CD4-positive, alpha-beta memory T cell (primary cell): Measurements from ENCODE around the gene ACTR8. TPM values are rescaled to one million over a fixed set of nuclear protein-coding genes. Genes with fewer than 3 reads are reported as not detected.

Experiments
- CTCF ChIA-PET: fragments of 350-600 bp; sonication (Branson Sonifier 250); formaldehyde crosslinking; loops from one replicate; lab custom pipeline; 2021; ENCODE audit warnings: inconsistent platforms; ENCODE audit not compliant: partially characterized antibody; lab: Charles Lee
- POLR2A ChIA-PET: fragments of 350-600 bp; sonication (Branson Sonifier 250); formaldehyde crosslinking; loops from one replicate; lab custom pipeline; 2021; ENCODE audit not compliant: partially characterized antibody; lab: Charles Lee
- DNase-seq, 5 donors: peaks; one replicate each; pipeline versions ENCODE4 v3.0.0 to v3.0.0-alpha.2; 2020 to 2022; ENCODE audit warnings: mixed read lengths in 1 of 5
- H3K27ac ChIP-seq: one replicate; pipeline ENCODE4 v1.7.0; 2013; ENCODE audit warnings: low read depth, low read length
- H3K27me3 ChIP-seq: 2 replicates; pipeline ENCODE4 v1.7.0; 2013; ENCODE audit warnings: mild to moderate bottlenecking, low read length, moderate library complexity; ENCODE audit not compliant: insufficient read depth
- H3K36me3 ChIP-seq: 2 replicates; pipeline ENCODE4 v1.7.0; 2013; ENCODE audit warnings: mild to moderate bottlenecking, low read length, moderate library complexity; ENCODE audit not compliant: insufficient read depth
- H3K4me1 ChIP-seq: 2 replicates; pipeline ENCODE4 v1.7.0; 2013; ENCODE audit warnings: mild to moderate bottlenecking, low read length, moderate library complexity; ENCODE audit not compliant: insufficient read depth
- H3K4me3 ChIP-seq, 2 donors: one replicate each; pipeline ENCODE4 v1.7.0; 2013; ENCODE audit warnings: low read length in 2 of 2, mild to moderate bottlenecking in 1 of 2
- H3K9me3 ChIP-seq, 2 donors: one replicate each; pipeline ENCODE4 v1.7.0; 2013; ENCODE audit warnings: low read length in 2 of 2, control low read depth in 1 of 2; ENCODE audit not compliant: control insufficient read depth in 1 of 2
- H3K27ac Mint-ChIP-seq, 7 donors: one replicate each; pipeline ENCODE4 v1.8.0; 2020 to 2021; ENCODE audit warnings: mixed read lengths in 7 of 7, mild to moderate bottlenecking in 6 of 7, inconsistent platforms in 3 of 7, moderate library complexity in 3 of 7
- H3K27me3 Mint-ChIP-seq, 2 donors: one replicate each; pipeline ENCODE4 v1.8.0; 2020 to 2021; ENCODE audit warnings: mixed read lengths in 2 of 2
- H3K36me3 Mint-ChIP-seq, 2 donors: one replicate each; pipeline ENCODE4 v1.8.0; 2020 to 2021; ENCODE audit warnings: mixed read lengths in 2 of 2, inconsistent platforms in 1 of 2, mild to moderate bottlenecking in 1 of 2
- H3K4me1 Mint-ChIP-seq, 4 donors: one replicate each; pipeline ENCODE4 v1.8.0; 2020 to 2021; ENCODE audit warnings: mixed read lengths in 4 of 4, mild to moderate bottlenecking in 1 of 4
- H3K4me3 Mint-ChIP-seq, 8 donors: one replicate each; pipeline ENCODE4 v1.8.0; 2020 to 2021; ENCODE audit warnings: mixed read lengths in 8 of 8, mild to moderate bottlenecking in 7 of 8, moderate library complexity in 6 of 8, inconsistent platforms in 3 of 8
- H3K9me3 Mint-ChIP-seq, 8 donors: one replicate each; pipeline ENCODE4 v1.8.0; 2020 to 2021; ENCODE audit warnings: mixed read lengths in 8 of 8, mild to moderate bottlenecking in 5 of 8, inconsistent platforms in 3 of 8, moderate library complexity in 1 of 8
- intact Hi-C: fragments of 100-400 bp; cut with micrococcal nuclease; formaldehyde crosslinking; loops from one replicate; pipeline ENCODE4 v1.15.1; 2023
- polyA plus RNA-seq, 2 donors: library from polyadenylated mRNA; unstranded; fragments of 300-500 nt; fragmentation: Illumina TruSeq; gene quantifications; one replicate each; pipeline ENCODE4 v1.2.3, GENCODE V29; 2021
- total RNA-seq, 2 experiments: library from RNA; stranded (reverse); gene quantifications; one replicate each; pipeline ENCODE4 v1.2.3, GENCODE V29; 2021

ACTR8 gene
- total and polyA plus RNA-seq, 4 experiments from 2014 or later, result 13.1 to 38.1 (median 31.2) TPM

- H3K36me3 ChIP-seq, result no peaks in the 10 kb centered on the region
- no peak overlapping the region for H3K4me3 Mint-ChIP-seq
- peaks cover 0 to 9% (median 5%) of the 10 kb centered on the region in 8 donors for H3K9me3 Mint-ChIP-seq
- intact Hi-C loops, result no loop called here
- H3K27me3 ChIP-seq, result no peaks in the 10 kb centered on the region
- CTCF ChIA-PET, result no interaction called here
- DNase-seq, result no peak
- H3K9me3 ChIP-seq, result no peaks in the 10 kb centered on the region
- no peaks in the 10 kb centered on the region for H3K4me1 Mint-ChIP-seq
- POLR2A ChIA-PET, result no interaction called here
- no peak overlapping the region for H3K27ac Mint-ChIP-seq
- H3K27me3 Mint-ChIP-seq, result peaks cover 10 to 27% of the 10 kb centered on the region in 2 donors
- no peaks in the 10 kb centered on the region for H3K4me1 ChIP-seq
- no peaks in the 10 kb centered on the region for H3K36me3 Mint-ChIP-seq
- no peak overlapping the region for H3K27ac ChIP-seq
- H3K4me3 ChIP-seq, result no peak overlapping the region
Measured at GRCh38 chr3:53902067-53902466, 20.1 kb upstream of the ACTR8 start.

GRCh38 chr3:53900666-53901331 is 18.8 kb upstream of the ACTR8 start:
- CTCF ChIA-PET, result no interaction called here
- Histone ChIP-seq H3K4me3 (no peak overlapping the region), H3K36me3 (no peaks in the 10 kb centered on the region), H3K27me3 (peaks cover 6% of the 10 kb centered on the region), H3K27ac (no peak overlapping the region), H3K4me1 (no peaks in the 10 kb centered on the region), H3K9me3 (no peaks in the 10 kb centered on the region)
- POLR2A ChIA-PET, result interaction anchor here (0.7 kb wide), 1 partner anchor 9 kb away, joined by 3 read pairs; the partner anchor contains the start of gene SELENOK
- Mint-ChIP-seq H3K4me1 (no peaks in the 10 kb centered on the region), H3K9me3 (peaks cover 0 to 7% (median under 1%) of the 10 kb centered on the region in 8 donors), H3K36me3 (no peaks in the 10 kb centered on the region), H3K27ac (peak overlapping the region in 1 of 7 donors; percentile 25), H3K27me3 (peaks cover 11 to 21% of the 10 kb centered on the region in 2 donors), H3K4me3 (no peak overlapping the region)
- no peak for DNase-seq
- intact Hi-C loops, result no loop called here

- Mint-ChIP-seq H3K27ac (peak overlapping the region in 1 of 7 donors; percentile 22), H3K4me3 (no peak overlapping the region), H3K9me3 (peaks cover 0 to 1% (median 0%) of the 10 kb centered on the region in 8 donors), H3K27me3 (peaks cover 11 to 19% of the 10 kb centered on the region in 2 donors), H3K4me1 (no peaks in the 10 kb centered on the region), H3K36me3 (no peaks in the 10 kb centered on the region)
- Histone ChIP-seq H3K27me3 (peaks cover 6% of the 10 kb centered on the region), H3K27ac (no peak overlapping the region), H3K4me1 (no peaks in the 10 kb centered on the region), H3K9me3 (no peaks in the 10 kb centered on the region), H3K36me3 (no peaks in the 10 kb centered on the region), H3K4me3 (no peak overlapping the region)
- no peak for DNase-seq
- intact Hi-C loops, result no loop called here
- ChIA-PET CTCF (no interaction called here), POLR2A (interaction anchor here (0.7 kb wide), 1 partner anchor 8 kb away, joined by 3 read pairs; the partner anchor contains the start of gene SELENOK)
Measured at GRCh38 chr3:53899750-53900149, 17.8 kb upstream of the ACTR8 start.

- Histone ChIP-seq H3K4me1 (peaks cover 43% of the 10 kb centered on the region), H3K36me3 (peaks cover 5% of the 10 kb centered on the region), H3K4me3 (peak overlapping the region in 1 of 2 donors; percentile 96), H3K9me3 (no peaks in the 10 kb centered on the region), H3K27ac (peak overlapping the region; percentile 99), H3K27me3 (peaks cover 6% of the 10 kb centered on the region)
- H3K4me3 Mint-ChIP-seq, result peak overlapping the region; percentile 94 to 98 (median 97)
- peaks cover 2 to 3% of the 10 kb centered on the region in 2 donors for H3K27me3 Mint-ChIP-seq
- no peaks in the 10 kb centered on the region for H3K9me3 Mint-ChIP-seq
- H3K4me1 Mint-ChIP-seq, result peaks cover 30 to 59% (median 43%) of the 10 kb centered on the region in 4 donors
- peaks cover 12 to 31% of the 10 kb centered on the region in 2 donors for H3K36me3 Mint-ChIP-seq
- DNase-seq, result no peak
- CTCF ChIA-PET, result interaction anchor here (0.9 kb wide), 1 partner anchor 11 kb away, joined by 3 read pairs; no protein-coding TSS in a partner anchor
- peak overlapping the region; percentile 96 to 99 (median 99) for H3K27ac Mint-ChIP-seq
- intact Hi-C loops, result loop anchor here (1.0 kb wide), 1 partner anchor 545 kb away; the partner anchor contains the start of gene DCP1A
- POLR2A ChIA-PET, result interaction anchor here (1.1 to 3.0 kb wide), 5 partner anchors 8 to 547 kb away, joined by 3 to 63 read pairs (median 5); partner anchors contain the start of genes ACTR8 and DCP1A
Measured at GRCh38 chr3:53892286-53892637, 10.3 kb upstream of the ACTR8 start.

- ChIA-PET POLR2A (interaction anchor here (0.6 to 3.0 kb wide), 6 partner anchors 9 to 602 kb away, joined by 3 to 63 read pairs (median 5); partner anchors contain the start of genes ACTR8 and DCP1A), CTCF (interaction anchor here (0.9 to 1.0 kb wide), 2 partner anchors 10 to 11 kb away, joined by 3 to 4 read pairs; partner anchors contain the start of gene ACTR8)
- intact Hi-C loops, result loop anchor here (1.0 kb wide), 2 partner anchors 9 to 544 kb away; partner anchors contain the start of genes ACTR8 and DCP1A
- Mint-ChIP-seq H3K4me1 (peaks cover 33 to 61% (median 48%) of the 10 kb centered on the region in 4 donors), H3K36me3 (peaks cover 17 to 35% of the 10 kb centered on the region in 2 donors), H3K27ac (peak within 1 kb of the TSS; percentile 96 to 99 (median 99)), H3K27me3 (no peaks in the 10 kb centered on the region), H3K4me3 (peak within 1 kb of the TSS; percentile 94 to 98 (median 97)), H3K9me3 (no peaks in the 10 kb centered on the region)
- Histone ChIP-seq H3K27me3 (peaks cover 6% of the 10 kb centered on the region), H3K36me3 (peaks cover 5% of the 10 kb centered on the region), H3K27ac (peak within 1 kb of the TSS; percentile 99), H3K9me3 (no peaks in the 10 kb centered on the region), H3K4me1 (peaks cover 47% of the 10 kb centered on the region), H3K4me3 (peak within 1 kb of the TSS; percentile 93 to 96)
- DNase-seq, result peak; percentile 95 to 99 (median 98)
Measured at GRCh38 chr3:53891497-53892285, 9.7 kb upstream of the ACTR8 start, which contains the start of gene SELENOK. Gene SELENOK, minus strand, starts transcription at chr3:53891859.

GRCh38 chr3:53890726-53891475 is 8.9 kb upstream of the ACTR8 start:
- Mint-ChIP-seq H3K4me3 (peak overlapping the region; percentile 94 to 98 (median 97)), H3K27ac (peak overlapping the region; percentile 96 to 99 (median 99)), H3K4me1 (peaks cover 34 to 61% (median 48%) of the 10 kb centered on the region in 4 donors), H3K27me3 (no peaks in the 10 kb centered on the region), H3K36me3 (peaks cover 18 to 41% of the 10 kb centered on the region in 2 donors), H3K9me3 (no peaks in the 10 kb centered on the region)
- peak; percentile 65 to 89 (median 75) for DNase-seq
- Histone ChIP-seq H3K4me3 (peak overlapping the region; percentile 93 to 96), H3K4me1 (peaks cover 47% of the 10 kb centered on the region), H3K9me3 (no peaks in the 10 kb centered on the region), H3K27me3 (no peaks in the 10 kb centered on the region), H3K27ac (peak overlapping the region; percentile 99), H3K36me3 (peaks cover 6% of the 10 kb centered on the region)
- ChIA-PET POLR2A (interaction anchor here (0.6 to 3.0 kb wide), 5 partner anchors 9 to 601 kb away, joined by 3 to 63 read pairs (median 5); partner anchors contain the start of genes ACTR8 and DCP1A), CTCF (interaction anchor here (1.0 kb wide), 1 partner anchor 9 kb away, joined by 4 read pairs; the partner anchor contains the start of gene ACTR8)
- intact Hi-C loops, result loop anchor here (1.0 kb wide), 1 partner anchor 9 kb away; the partner anchor contains the start of gene ACTR8
